ENCODE results near the gene TMEM120A.

The TMEM120A gene

DNA sequence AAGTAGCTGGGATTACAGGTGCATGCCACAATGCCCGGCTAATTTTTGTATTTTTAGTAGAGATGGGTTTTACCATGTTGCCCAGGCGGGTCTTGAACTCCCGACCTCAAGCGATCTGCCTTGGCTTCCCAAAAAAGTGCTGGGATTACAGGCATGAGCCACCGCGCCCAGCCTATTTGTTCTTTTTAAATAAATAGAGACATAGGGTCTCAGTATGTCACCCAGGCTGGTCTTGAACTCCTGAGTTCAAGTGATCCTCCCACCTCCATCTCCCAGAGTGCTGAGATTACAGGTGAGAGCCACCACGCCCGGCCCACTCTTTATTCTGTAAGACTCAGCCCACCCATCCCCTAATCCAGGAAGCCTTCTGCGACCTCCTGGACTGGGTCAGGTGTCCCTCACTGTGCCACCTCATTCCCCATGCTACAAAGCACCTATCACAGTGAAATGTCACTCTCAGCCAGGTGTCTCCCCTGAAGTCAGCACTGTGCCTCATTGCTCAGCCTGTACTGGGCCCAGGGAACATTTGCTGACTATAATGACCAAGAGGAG, 2.8 kb downstream of the TMEM120A start:
- Histone ChIP-seq H3K27me3 (replicated peaks; ENCODE audit: insufficient read depth, low read length) (no peaks in the 10 kb centered on the region), H3K4me1 (ENCODE audit: low read length) (no peaks in the 10 kb centered on the region), H3F3A (ENCODE audit: insufficient read depth, low read length) (0 out of 2 replicates have a peak, but pooled peaks cover 3% of the 10 kb centered on the region), H3K79me2 (ENCODE audit: low read length) (no peaks in the 10 kb centered on the region), H2AFZ (ENCODE audit: low read length) (no peak overlapping the region), H3K9ac (ENCODE audit: low read length) (no peak overlapping the region), H3K4me2 (ENCODE audit: low read depth, low read length) (no peak overlapping the region), H3K9me2 (replicated peaks; ENCODE audit: insufficient read depth, low read length) (no peaks in the 10 kb centered on the region), H3K9me3 (replicated peaks; ENCODE audit: insufficient read depth, low read length) (no peaks in the 10 kb centered on the region), H4K20me1 (ENCODE audit: insufficient read depth, low read length) (no peaks in the 10 kb centered on the region), H3K36me3 (replicated peaks; ENCODE audit: insufficient read depth, low read length) (no peaks in the 10 kb centered on the region), H3K27ac (ENCODE audit: low read length) (no peak overlapping the region), H3K4me3 (ENCODE audit: low read length) (no peak overlapping the region)
- no peak for TF ChIP-seq EZH2phosphoT487 (IDR thresholded peaks at IDR 0.05; ENCODE audit: low read length)
- no peak for TF ChIP-seq EZH2 (optimal IDR thresholded peaks at IDR 0.05; ENCODE audit: low read depth, low read length)
- TF ChIP-seq, protein P1, sequence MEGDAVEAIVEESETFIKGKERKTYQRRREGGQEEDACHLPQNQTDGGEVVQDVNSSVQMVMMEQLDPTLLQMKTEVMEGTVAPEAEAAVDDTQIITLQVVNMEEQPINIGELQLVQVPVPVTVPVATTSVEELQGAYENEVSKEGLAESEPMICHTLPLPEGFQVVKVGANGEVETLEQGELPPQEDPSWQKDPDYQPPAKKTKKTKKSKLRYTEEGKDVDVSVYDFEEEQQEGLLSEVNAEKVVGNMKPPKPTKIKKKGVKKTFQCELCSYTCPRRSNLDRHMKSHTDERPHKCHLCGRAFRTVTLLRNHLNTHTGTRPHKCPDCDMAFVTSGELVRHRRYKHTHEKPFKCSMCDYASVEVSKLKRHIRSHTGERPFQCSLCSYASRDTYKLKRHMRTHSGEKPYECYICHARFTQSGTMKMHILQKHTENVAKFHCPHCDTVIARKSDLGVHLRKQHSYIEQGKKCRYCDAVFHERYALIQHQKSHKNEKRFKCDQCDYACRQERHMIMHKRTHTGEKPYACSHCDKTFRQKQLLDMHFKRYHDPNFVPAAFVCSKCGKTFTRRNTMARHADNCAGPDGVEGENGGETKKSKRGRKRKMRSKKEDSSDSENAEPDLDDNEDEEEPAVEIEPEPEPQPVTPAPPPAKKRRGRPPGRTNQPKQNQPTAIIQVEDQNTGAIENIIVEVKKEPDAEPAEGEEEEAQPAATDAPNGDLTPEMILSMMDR (IDR thresholded peaks at IDR 0.05; ENCODE audit: low read length): no peak
- DNase-seq: no peak

DNA sequence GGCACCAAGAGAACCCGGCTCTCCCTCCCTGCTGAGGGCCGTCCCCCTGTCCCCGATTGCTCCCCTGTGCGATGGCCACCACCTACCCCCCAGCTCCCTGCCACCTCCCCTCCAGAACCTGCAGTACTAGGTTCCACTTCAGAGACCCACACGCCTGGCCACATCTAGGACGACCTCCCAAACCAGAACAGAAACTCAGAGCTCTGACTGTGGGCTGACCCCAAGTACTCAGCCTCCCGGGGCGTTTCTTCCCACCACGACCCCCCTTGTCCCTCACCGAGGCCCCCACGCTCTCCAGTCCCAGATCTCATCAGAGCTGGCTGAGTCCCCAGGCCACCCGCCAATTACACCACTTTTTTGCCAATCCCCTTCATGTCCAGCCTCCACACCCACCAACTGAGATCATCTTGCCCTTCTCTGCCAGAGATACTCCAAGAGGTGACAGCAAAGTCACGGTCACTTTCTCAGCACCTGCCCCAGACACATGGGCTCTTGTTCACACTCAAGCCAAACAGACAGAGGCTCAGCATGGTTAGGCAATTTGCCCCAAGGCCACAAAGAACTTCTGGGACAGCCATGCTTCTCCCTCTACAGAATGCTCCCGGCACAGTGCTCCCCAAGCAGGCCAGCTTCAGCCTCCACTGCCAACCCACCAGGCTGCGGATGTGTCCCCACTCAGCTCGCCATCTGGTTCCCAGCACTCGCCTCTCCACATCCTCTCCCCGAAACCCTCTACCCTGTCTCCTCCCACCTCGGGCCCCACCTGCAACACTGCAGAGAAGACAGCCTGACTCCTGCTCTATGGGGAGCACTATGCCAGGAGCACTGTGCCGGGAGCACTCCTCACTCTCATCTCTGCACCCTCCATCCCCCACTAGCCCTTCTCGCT, 4.7 kb downstream of the TMEM120A start:
- 0 out of 2 replicates have a peak, but pooled peaks cover 3% of the 10 kb centered on the region for H3F3A ChIP-seq (ENCODE audit: insufficient read depth, low read length)
- H4K20me1 ChIP-seq (ENCODE audit: insufficient read depth, low read length): no peaks in the 10 kb centered on the region
- H3K79me2 ChIP-seq (ENCODE audit: low read length): no peaks in the 10 kb centered on the region
- TF ChIP-seq, protein P1 (IDR thresholded peaks at IDR 0.05; ENCODE audit: low read length): no peak
- TF ChIP-seq EZH2 (optimal IDR thresholded peaks at IDR 0.05; ENCODE audit: low read depth, low read length) (no peak), EZH2phosphoT487 (IDR thresholded peaks at IDR 0.05; ENCODE audit: low read length) (no peak)
- no peaks in the 10 kb centered on the region for H3K4me1 ChIP-seq (ENCODE audit: low read length)
- no peak overlapping the region for H3K4me3 ChIP-seq (ENCODE audit: low read length)
- no peaks in the 10 kb centered on the region for H3K9me2 ChIP-seq (replicated peaks; ENCODE audit: insufficient read depth, low read length)
- H3K27me3 ChIP-seq (replicated peaks; ENCODE audit: insufficient read depth, low read length): no peaks in the 10 kb centered on the region
- no peaks in the 10 kb centered on the region for H3K9me3 ChIP-seq (replicated peaks; ENCODE audit: insufficient read depth, low read length)
- no peak overlapping the region for H3K4me2 ChIP-seq (ENCODE audit: low read depth, low read length)
- no peak overlapping the region for H3K9ac ChIP-seq (ENCODE audit: low read length)
- no peak for DNase-seq
- H3K36me3 ChIP-seq (replicated peaks; ENCODE audit: insufficient read depth, low read length): no peaks in the 10 kb centered on the region
- no peak overlapping the region for H3K27ac ChIP-seq (ENCODE audit: low read length)
- no peak overlapping the region for H2AFZ ChIP-seq (ENCODE audit: low read length)

DNA sequence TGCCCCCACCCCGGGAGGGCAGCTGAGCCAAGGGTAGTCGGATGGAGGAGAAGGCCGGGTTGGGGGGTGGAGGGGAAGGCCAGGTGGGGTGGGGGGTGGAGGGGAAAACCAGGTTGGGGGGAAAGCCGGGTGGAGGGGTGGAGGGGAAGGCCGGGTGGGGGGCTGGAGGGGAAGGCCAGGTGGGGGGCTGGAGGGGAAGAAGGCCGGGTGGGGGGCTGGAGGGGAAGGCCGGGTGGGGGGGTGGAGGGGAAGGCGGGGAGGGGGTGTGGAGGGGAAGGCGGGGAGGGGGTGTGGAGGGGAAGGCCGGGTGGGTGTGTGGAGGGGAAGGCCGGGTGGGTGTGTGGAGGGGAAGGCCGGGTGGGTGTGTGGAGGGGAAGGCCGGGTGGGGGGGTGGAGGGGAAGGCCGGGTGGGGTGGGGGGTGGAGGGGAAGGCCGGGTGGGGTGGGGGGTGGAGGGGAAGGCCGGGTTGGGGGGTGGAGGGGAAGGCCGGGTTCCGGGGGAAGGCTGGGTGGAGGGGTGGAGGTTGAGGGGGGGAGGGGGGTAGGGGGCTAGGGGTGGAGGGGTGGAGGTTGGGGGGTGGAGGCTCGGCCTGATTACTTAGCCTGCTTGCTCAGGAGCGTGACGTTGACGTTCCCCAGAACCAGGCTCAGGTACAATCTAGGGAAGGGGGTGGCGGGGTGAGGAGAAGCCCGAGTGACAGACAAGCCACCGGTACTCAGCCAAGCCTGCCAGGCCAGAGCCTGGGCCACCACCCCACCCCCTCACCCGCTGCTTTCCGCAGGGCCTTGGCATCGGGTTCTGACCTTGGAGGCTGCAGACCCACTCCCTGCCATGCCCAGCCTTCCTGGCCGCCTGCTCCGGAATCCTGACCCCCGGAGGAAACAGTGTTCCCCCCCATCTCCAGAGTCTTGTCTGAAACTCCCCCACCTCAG, 5.6 kb downstream of the TMEM120A start:
- Histone ChIP-seq H3K4me3 (ENCODE audit: low read length) (no peak overlapping the region), H3K4me1 (ENCODE audit: low read length) (no peaks in the 10 kb centered on the region), H4K20me1 (ENCODE audit: insufficient read depth, low read length) (no peaks in the 10 kb centered on the region), H3K9me2 (replicated peaks; ENCODE audit: insufficient read depth, low read length) (no peaks in the 10 kb centered on the region), H3K79me2 (ENCODE audit: low read length) (no peaks in the 10 kb centered on the region), H3K9me3 (replicated peaks; ENCODE audit: insufficient read depth, low read length) (no peaks in the 10 kb centered on the region), H3K36me3 (replicated peaks; ENCODE audit: insufficient read depth, low read length) (no peaks in the 10 kb centered on the region), H3K9ac (ENCODE audit: low read length) (no peak overlapping the region), H3F3A (ENCODE audit: insufficient read depth, low read length) (0 out of 2 replicates have a peak, but pooled peaks cover 3% of the 10 kb centered on the region), H2AFZ (ENCODE audit: low read length) (no peak overlapping the region), H3K27me3 (replicated peaks; ENCODE audit: insufficient read depth, low read length) (no peaks in the 10 kb centered on the region), H3K4me2 (ENCODE audit: low read depth, low read length) (no peak overlapping the region), H3K27ac (ENCODE audit: low read length) (no peak overlapping the region)
- no peak for DNase-seq
- no peak for TF ChIP-seq EZH2phosphoT487 (IDR thresholded peaks at IDR 0.05; ENCODE audit: low read length)
- TF ChIP-seq EZH2 (optimal IDR thresholded peaks at IDR 0.05; ENCODE audit: low read depth, low read length): no peak
- TF ChIP-seq, protein P1 (IDR thresholded peaks at IDR 0.05; ENCODE audit: low read length): no peak

All from MM.1S (cell line).